WI38 (cell line): ENCODE results near the gene DNM3.

Experiments
- H3K4me3 ChIP-seq: 2 replicates; pipeline ENCODE4 v1.5.1; 2011; ENCODE audit warnings: low read depth, mild to moderate bottlenecking, control low read depth, low read length
- CTCF ChIP-seq: IDR thresholded peaks from 2 replicates; pipeline ENCODE4 v1.5.1; 2012; ENCODE audit warnings: low read depth, mild to moderate bottlenecking, control low read depth, low read length

The DNM3 gene

GRCh38 chr1:172179918-172180317, 338.6 kb downstream of the DNM3 start:
- no peak overlapping the region for H3K4me3 ChIP-seq
- no peak for TF ChIP-seq CTCF

GRCh38 chr1:172180501-172181285, 339.4 kb downstream of the DNM3 start:
- no peak for TF ChIP-seq CTCF
- H3K4me3 ChIP-seq: peak overlapping the region; percentile 48

GRCh38 chr1:172184506-172185191, 343.4 kb downstream of the DNM3 start:
- no peak overlapping the region for H3K4me3 ChIP-seq
- TF ChIP-seq CTCF: no peak

DNA sequence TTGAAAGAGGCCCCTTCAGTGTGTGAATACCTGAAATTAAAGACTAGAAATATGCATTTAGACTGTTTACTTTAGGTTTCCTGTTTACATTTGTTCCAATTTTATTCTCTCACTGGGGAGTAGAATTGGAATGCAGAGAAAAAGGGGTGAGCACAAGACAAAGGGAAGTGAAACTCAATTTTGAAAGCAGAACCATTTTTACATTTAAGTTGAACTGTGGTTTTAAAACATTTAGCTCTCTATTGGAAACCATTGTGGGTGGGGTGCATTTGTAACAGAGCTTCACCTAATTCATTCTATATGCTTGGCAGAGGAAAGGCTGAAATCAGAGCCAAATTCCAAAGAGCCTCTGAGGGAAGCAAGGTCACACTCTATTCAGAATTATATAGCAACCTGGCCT, 343.9 kb downstream of the DNM3 start:
- H3K4me3 ChIP-seq: no peak overlapping the region
- TF ChIP-seq CTCF: no peak

DNA sequence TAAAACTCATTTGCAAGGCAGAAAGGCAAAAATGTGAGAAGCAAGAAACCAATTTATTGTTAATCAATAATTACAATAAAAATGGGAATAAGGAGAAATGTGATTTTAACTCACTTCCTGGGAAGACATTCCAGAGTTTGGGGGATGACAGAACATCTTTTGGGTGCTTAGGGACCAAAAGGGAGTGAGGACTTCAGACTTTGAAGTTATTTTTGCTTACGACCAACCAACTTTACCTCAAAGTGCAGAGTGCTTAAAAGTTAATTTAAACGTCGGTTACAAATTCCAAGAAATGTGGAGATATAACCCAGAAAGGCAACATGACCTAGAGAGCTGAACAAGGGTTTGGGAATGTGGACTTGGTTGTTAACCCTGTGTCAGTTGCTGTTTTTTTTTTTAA, 344.7 kb downstream of the DNM3 start:
- no peak overlapping the region for H3K4me3 ChIP-seq
- no peak for TF ChIP-seq CTCF

GRCh38 chr1:172201572-172201971, 360.3 kb downstream of the DNM3 start:
- no peak for TF ChIP-seq CTCF
- no peak overlapping the region for H3K4me3 ChIP-seq
